SK-N-MC (cell line): ENCODE measurements around the gene MAFG.

Experiments used
- EZH2 ChIP-seq: fragments of 200-600 bp; sonication (generic); IDR thresholded peaks from one replicate; pipeline ENCODE4 v1.6.1; 2017; ENCODE audit warnings: antibody characterized with exemption
- POLR2AphosphoS5 ChIP-seq: IDR thresholded peaks from 2 replicates; pipeline ENCODE4 v1.6.1; 2012; ENCODE audit warnings: mild to moderate bottlenecking, low read depth, low read length, borderline replicate concordance

DNA sequence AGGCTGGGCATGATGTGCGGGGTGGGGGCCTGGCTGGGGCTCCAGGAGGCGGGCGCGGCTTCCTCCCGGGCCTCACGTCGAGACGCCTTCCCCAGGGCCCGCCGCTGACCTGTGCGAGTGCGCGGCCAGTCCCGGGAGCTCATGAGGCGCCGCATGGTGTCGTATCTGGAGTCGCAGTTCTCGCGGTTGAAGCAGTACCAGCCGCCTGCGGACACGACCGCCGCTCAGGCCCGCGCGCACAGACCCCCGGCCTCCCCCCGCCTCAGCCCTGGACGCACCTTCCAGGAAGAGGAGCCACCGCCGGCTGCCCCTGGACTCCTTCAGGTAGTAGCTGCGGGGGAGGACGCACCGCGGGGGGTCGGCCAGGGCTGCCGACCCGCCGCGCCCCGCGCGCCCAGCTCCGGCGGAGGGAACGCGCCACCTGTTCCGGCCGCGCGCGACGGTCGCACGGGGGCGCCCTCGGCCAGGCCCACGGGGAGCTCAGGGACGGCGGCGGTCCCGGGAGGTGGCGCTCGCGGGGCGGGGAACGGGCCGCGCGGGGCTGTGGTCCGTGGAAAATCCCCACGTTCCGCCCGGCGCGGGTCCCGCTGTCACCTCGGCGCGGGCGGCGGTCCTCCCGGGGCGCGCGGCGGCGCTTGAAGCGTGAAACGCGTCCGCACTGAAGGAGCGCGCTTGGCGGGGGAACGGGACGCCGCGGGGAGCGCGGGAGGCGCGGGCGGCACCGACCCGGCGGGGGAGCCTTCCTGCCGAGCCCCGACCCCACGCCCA is 32.0 kb upstream of the MAFG start:
- TF ChIP-seq POLR2AphosphoS5 (no peak), EZH2 (no peak)
